Activated CD8-positive, alpha-beta memory T cell treated with anti-CD3 and anti-CD28 coated beads, Interleukin-2, amount 50 U/mL, for 1 hour (primary cell): Measurements from ENCODE around the gene GGA1.
"Not testable (repeated sequence)": the region's sequence is repeated elsewhere in the genome, so short reads cannot be mapped to it uniquely, and the experiment has no call there.

Experiments
- DNase-seq: peaks from one replicate; pipeline ENCODE4 v3.0.0-alpha.2; 2020; ENCODE audit errors: extremely low read depth

The GGA1 gene

GRCh38 chr22:37609240-37610152 lies 862 bp downstream of the GGA1 start:
- no peak for DNase-seq

- DNase-seq: not testable (repeated sequence)
These were observed 1.5 kb downstream of the GGA1 start for GRCh38 chr22:37610153-37610475.

- no peak for DNase-seq
These were observed 2.0 kb downstream of the GGA1 start for GRCh38 chr22:37610480-37611129.

- DNase-seq: no peak
These were observed 2.6 kb downstream of the GGA1 start for GRCh38 chr22:37611207-37611606.

GRCh38 chr22:37616201-37617083 lies 7.8 kb downstream of the GGA1 start:
- no peak for DNase-seq

GRCh38 chr22:37617431-37617830 lies 8.8 kb downstream of the GGA1 start:
- DNase-seq: no peak

- no peak for DNase-seq
These were observed 9.5 kb downstream of the GGA1 start for GRCh38 chr22:37618072-37618656.

- DNase-seq: no peak
These were observed 10.0 kb downstream of the GGA1 start for GRCh38 chr22:37618674-37619073.

- no peak for DNase-seq
These were observed 11.4 kb downstream of the GGA1 start for GRCh38 chr22:37619991-37620390.

- DNase-seq: no peak
These were observed 12.8 kb downstream of the GGA1 start for GRCh38 chr22:37621352-37621860.

GRCh38 chr22:37623075-37624016 lies 14.7 kb downstream of the GGA1 start:
- no peak for DNase-seq

- DNase-seq: no peak
These were observed 15.4 kb downstream of the GGA1 start for GRCh38 chr22:37624017-37624365.

- no peak for DNase-seq
These were observed 16.2 kb downstream of the GGA1 start for GRCh38 chr22:37624876-37625275.

GRCh38 chr22:37625737-37626136 lies 17.1 kb downstream of the GGA1 start:
- no peak for DNase-seq

GRCh38 chr22:37626144-37626543 lies 17.5 kb downstream of the GGA1 start:
- no peak for DNase-seq

GRCh38 chr22:37626556-37627075 lies 18.0 kb downstream of the GGA1 start:
- no peak for DNase-seq

- DNase-seq: no peak
These were observed 18.5 kb downstream of the GGA1 start for GRCh38 chr22:37627121-37627520.

- DNase-seq: no peak
These were observed 18.9 kb downstream of the GGA1 start for GRCh38 chr22:37627545-37627944.

GRCh38 chr22:37628830-37629229 lies 20.2 kb downstream of the GGA1 start:
- no peak for DNase-seq

GRCh38 chr22:37629928-37630327 lies 21.3 kb downstream of the GGA1 start:
- no peak for DNase-seq
